Rectal smooth muscle tissue (tissue), 1 donor: ENCODE results near the gene PITPNC1.
A peak's percentile ranks its signal among the peaks of the same experiment; 100 is the strongest.
"Not testable (repeated sequence)": the region's sequence is repeated elsewhere in the genome, so short reads cannot be mapped to it uniquely, and the experiment has no call there.

Experiments
- H3K27ac ChIP-seq: one replicate; pipeline ENCODE4 v1.7.0; 2013; ENCODE audit warnings: low read depth, low read length, inconsistent platforms
- H3K27me3 ChIP-seq: one replicate; pipeline ENCODE4 v1.7.0; 2013; ENCODE audit warnings: low read length; ENCODE audit not compliant: control insufficient read depth, insufficient read depth
- H3K36me3 ChIP-seq: one replicate; pipeline ENCODE4 v1.7.0; 2013; ENCODE audit warnings: low read length; ENCODE audit not compliant: control insufficient read depth, insufficient read depth
- H3K4me1 ChIP-seq: one replicate; pipeline ENCODE4 v1.7.0; 2013; ENCODE audit warnings: low read length; ENCODE audit not compliant: control insufficient read depth, insufficient read depth
- H3K4me3 ChIP-seq: one replicate; pipeline ENCODE4 v1.7.0; 2013; ENCODE audit warnings: low read length
- H3K9ac ChIP-seq: one replicate; pipeline ENCODE4 v1.7.0; 2013; ENCODE audit warnings: low read length

PITPNC1 gene

DNA sequence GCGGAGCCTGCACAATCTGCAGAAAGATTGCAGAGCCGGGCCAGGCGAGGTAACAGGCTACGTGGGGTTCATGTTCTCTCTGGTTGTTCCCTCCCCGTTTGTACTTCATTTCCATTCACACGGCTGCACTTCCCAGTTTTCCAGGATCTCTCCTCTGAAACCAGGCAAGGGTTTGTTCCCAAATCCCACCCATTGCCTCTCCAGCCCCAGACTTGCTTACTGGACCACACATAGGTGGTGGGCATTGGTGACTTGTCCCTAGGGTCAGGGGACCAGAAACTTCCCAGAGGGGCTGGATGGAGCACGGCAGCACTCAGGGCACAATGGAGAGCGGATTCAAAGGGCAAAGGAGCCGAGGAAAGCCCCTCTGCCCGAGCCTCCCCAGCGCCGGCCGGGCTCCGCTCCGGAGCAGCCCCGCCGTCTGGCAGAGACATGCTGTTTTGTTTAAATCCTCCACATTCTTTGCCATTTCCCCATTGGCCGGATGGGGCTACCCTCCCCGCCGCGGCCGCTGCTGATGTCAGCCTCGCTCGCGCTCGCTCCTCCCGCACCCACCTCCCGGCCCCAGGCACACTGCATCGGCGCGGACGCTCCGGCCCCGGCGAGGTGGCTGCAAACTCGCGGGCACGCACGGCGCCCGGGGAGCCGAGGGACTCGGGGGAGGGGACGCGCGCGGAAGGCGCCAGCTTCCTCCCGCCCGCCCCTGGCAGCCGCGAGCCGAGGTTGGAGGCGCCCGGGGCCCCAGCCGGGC, at the start of gene PITPNC1:
Gene PITPNC1 (plus strand): TSS at position 545 of the 751 bp plus-strand sequence.
- Histone ChIP-seq H3K36me3 (no peaks in the 10 kb centered on the region), H3K4me3 (peak within 1 kb of the TSS; percentile 88), H3K27ac (peak within 1 kb of the TSS; percentile 78), H3K27me3 (no peaks in the 10 kb centered on the region), H3K4me1 (peaks cover 11% of the 10 kb centered on the region), H3K9ac (peak within 1 kb of the TSS; percentile 68)

DNA sequence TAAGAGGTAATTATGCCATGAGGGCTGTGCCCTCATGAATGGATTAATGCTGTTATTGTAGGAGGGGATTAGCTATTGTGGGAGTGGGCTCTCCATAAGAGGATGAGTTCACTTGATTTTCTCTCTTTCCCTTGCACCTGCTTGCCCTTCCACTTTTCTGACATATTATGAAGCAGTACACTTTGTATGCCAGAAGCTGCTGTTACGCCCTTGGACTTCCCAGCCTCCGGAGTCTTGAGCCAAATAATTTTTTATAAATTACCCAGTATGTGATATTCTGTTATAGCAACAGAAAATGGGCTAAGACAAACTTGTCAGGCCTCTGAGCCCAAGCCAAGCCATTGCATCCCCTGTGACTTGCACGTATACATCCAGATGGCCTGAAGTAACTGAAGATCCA, 49.1 kb upstream of the PITPNC1 start:
- Histone ChIP-seq H3K4me1 (no peaks in the 10 kb centered on the region), H3K27me3 (no peaks in the 10 kb centered on the region), H3K36me3 (no peaks in the 10 kb centered on the region), H3K4me3 (no peak overlapping the region), H3K27ac (no peak overlapping the region), H3K9ac (no peak overlapping the region)

DNA sequence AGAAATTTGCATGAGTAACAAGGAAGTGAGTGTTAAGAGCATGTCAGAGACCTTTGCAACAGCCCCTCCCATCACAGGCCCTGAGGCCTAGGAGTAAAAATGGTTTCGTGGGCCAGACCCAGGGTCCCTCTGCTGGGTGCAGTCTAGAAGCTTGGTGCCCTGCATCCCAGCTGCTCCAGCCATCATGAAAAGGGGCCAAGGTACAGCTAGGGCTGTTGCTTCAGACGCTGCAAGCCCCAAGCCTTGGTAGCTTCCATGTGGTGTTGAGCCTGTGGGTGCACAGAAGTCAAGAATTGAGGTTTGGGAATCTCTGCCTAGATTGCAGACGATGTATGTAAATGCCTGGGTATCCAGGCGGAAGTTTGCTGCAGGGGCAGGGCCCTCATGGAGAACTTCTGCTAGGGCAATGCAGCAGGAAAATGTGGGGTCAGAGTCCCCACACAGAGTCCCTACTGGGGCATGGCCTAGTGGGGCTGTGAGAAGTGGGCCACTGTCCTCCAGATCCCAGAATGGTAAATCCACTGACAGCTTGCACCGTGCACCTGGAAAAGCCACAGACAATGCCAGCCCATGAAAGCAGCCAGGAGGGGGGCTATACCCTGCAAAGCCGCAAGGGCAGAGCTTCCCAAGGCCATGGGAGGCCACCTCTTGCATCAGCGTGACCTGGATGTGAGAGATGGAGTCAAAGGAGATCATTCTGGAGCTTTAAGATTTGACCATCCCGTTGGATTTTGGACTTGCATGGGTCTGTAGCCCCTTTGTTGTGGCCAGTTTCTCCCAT, 45.5 kb upstream of the PITPNC1 start:
- H3K27me3 ChIP-seq, H3K4me3 ChIP-seq, H3K36me3 ChIP-seq, H3K4me1 ChIP-seq, H3K9ac ChIP-seq, H3K27ac ChIP-seq: not testable (repeated sequence)

DNA sequence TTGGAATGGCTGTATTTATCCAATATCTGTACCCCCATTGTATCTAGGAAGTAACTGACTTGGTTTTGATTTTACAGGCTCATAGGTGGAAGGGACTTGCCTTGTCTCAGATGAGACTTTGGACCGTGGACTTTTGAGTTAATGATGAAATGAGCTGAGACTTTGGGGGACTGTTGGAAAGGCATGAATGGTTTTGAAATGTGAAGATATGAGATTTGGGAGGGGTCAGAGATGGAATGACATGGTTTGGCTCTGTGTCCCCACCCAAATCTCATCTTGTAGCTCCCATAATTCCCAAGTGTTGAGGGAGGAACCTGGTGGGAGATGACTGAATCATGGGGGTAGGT, 44.9 kb upstream of the PITPNC1 start:
- H3K4me1 ChIP-seq, H3K27me3 ChIP-seq, H3K36me3 ChIP-seq, H3K27ac ChIP-seq, H3K4me3 ChIP-seq, H3K9ac ChIP-seq: not testable (repeated sequence)

DNA sequence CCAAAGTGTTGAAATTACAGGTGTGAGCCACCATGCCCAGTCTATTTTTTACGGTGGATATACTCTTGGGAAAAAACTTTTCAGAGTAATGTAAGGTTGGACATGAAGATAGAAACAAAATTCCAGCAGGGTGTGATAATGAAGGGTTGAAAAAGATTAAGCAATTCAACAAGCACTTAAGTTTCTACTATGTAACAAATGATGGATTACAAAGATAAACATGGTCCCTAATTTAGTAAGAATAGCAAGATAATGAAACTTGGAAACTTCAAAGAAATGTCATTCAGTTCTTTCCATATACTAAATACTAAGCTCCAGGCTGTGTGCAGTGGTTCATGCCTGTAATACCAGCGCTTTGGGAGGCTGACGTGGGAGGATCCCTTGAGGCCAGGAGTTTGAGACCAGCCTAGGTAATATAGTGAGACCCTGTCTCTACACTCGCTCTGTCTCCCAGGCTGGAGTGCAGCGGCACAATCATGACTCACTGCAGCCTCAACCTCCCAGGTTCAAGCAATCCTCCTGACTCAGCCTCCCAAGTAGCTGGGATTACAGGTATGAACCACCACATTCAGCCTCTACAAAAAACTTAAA, 41.7 kb upstream of the PITPNC1 start:
- Histone ChIP-seq H3K27ac (no peak overlapping the region), H3K4me3 (no peak overlapping the region), H3K36me3 (no peaks in the 10 kb centered on the region), H3K27me3 (no peaks in the 10 kb centered on the region), H3K9ac (no peak overlapping the region), H3K4me1 (no peaks in the 10 kb centered on the region)

DNA sequence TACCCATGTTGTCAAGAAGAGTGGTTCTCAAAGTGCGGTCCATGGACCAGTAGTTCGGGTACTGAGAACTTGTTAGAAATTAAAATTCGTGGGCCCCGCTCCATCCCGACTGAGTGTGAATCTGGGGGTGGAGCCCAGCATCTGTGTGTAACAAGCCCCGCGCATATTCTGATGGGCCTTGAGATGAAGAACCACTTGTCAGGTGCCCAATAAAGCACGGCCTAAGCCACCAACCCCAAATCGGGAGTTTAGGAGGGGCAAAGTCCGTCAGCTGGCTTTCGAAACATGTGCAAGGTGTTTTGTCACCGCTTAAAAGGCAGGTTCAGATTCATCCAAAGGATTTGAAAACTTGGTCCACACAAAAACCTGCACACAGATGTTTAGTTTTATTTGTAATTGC, 40.2 kb upstream of the PITPNC1 start:
- peaks cover 5% of the 10 kb centered on the region for H3K36me3 ChIP-seq
- H3K4me3 ChIP-seq = no peak overlapping the region
- H3K4me1 ChIP-seq = no peaks in the 10 kb centered on the region
- H3K27me3 ChIP-seq = no peaks in the 10 kb centered on the region
- no peak overlapping the region for H3K27ac ChIP-seq
- no peak overlapping the region for H3K9ac ChIP-seq

DNA sequence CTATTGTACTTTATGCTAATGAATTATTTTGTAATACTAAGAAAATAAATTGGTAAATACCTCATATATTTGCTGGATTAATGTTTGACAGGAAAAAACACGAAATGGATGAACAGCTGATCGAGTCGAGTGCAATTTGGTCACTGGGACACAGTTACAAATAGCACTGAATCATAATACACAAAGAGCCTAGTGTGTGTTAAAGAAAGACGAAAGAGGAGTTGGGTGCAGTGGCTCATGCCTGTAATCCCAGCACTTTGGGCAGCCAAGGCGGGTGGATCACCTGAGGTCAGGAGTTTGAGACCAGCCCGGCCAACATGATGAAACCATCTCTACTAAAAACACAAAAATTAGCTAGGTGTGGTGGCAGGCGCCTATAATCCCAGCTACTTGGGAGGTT, 38.7 kb upstream of the PITPNC1 start:
- H3K27me3 ChIP-seq, H3K36me3 ChIP-seq, H3K4me3 ChIP-seq, H3K27ac ChIP-seq, H3K9ac ChIP-seq, H3K4me1 ChIP-seq: not testable (repeated sequence)

DNA sequence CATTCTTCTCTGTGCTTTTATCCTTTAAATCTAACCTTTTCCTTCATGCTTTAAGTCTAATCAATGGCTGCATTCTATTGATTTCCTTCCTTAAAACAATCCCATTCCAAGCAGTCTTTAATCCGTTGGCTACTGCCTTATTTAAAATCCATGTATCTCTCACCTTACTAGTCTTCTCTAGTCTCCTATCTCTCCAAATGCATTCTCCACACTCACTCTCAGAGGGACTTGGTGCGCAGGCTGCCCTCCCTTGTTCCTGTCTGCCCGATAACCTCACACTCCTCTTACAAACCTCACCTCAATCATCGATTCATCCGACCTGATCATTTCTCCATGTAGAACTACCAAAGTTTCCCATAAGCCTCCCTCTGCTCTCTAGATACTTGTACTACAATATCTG, 33.8 kb upstream of the PITPNC1 start:
- Histone ChIP-seq H3K27ac (no peak overlapping the region), H3K36me3 (peaks cover 21% of the 10 kb centered on the region), H3K27me3 (no peaks in the 10 kb centered on the region), H3K4me3 (no peak overlapping the region), H3K9ac (no peak overlapping the region), H3K4me1 (no peaks in the 10 kb centered on the region)

DNA sequence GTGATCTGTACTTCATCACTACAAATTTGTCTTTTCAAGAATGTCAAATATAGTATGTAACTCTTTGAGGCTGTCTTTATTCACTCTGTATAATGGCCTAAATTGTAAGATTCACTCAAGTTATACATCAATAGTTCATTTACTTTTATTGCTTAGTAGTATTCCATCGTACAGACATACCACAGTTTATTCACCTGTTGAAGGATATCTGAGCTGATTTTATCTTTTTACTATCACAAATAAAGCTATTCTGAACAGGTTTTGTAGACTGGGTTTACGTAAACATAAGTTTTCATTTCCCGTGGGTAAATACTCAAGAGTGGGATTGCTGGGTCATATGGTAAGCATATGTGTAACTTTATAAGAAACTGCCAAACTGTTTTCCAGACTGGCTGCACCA, 29.3 kb upstream of the PITPNC1 start:
- Histone ChIP-seq H3K4me1 (no peaks in the 10 kb centered on the region), H3K4me3 (no peak overlapping the region), H3K27me3 (no peaks in the 10 kb centered on the region), H3K9ac (no peak overlapping the region), H3K27ac (no peak overlapping the region), H3K36me3 (peaks cover 28% of the 10 kb centered on the region)

DNA sequence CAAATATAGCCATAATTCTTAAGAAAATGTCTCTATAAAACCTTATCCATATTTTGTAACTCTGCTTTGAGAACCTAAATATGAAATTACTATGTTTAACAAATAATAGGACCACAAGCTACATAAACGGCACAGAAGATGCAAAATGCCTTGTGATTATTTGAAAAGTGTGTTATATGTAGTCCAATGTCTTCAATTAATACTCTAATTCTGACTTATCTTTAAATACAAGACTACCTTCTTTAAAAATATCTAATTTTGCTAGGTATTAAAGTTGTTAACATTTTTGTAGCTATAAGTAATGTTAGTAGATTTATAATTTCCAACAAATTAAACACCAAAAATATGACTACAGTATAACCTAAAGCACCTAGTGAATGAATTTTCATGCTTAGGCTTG, 27.7 kb upstream of the PITPNC1 start:
- no peaks in the 10 kb centered on the region for H3K27me3 ChIP-seq
- H3K36me3 ChIP-seq = peaks cover 29% of the 10 kb centered on the region
- H3K27ac ChIP-seq = no peak overlapping the region
- no peak overlapping the region for H3K4me3 ChIP-seq
- H3K9ac ChIP-seq = no peak overlapping the region
- H3K4me1 ChIP-seq = no peaks in the 10 kb centered on the region

DNA sequence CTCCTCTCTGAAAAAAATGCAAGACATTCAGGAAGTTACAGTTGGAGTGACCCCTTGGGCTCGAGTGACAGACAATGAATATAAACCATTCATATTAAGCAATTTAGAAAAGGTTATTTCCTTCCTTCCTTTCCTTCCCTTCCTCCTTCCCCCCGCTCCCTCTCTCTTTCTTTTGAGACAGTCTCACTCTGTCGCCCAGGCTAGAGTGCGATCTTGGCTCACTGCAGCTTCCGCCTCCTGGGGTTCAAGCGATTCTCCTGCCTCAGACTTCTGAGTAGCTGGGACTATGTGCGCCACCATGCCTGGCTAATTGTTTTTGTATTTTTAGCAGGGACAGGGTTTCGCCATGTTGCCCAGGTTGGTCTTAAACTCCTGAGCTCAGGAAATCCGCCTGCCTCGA, 23.9 kb upstream of the PITPNC1 start:
- Histone ChIP-seq H3K36me3 (peaks cover 21% of the 10 kb centered on the region), H3K4me1 (no peaks in the 10 kb centered on the region), H3K27ac (no peak overlapping the region), H3K27me3 (no peaks in the 10 kb centered on the region), H3K9ac (no peak overlapping the region), H3K4me3 (no peak overlapping the region)

DNA sequence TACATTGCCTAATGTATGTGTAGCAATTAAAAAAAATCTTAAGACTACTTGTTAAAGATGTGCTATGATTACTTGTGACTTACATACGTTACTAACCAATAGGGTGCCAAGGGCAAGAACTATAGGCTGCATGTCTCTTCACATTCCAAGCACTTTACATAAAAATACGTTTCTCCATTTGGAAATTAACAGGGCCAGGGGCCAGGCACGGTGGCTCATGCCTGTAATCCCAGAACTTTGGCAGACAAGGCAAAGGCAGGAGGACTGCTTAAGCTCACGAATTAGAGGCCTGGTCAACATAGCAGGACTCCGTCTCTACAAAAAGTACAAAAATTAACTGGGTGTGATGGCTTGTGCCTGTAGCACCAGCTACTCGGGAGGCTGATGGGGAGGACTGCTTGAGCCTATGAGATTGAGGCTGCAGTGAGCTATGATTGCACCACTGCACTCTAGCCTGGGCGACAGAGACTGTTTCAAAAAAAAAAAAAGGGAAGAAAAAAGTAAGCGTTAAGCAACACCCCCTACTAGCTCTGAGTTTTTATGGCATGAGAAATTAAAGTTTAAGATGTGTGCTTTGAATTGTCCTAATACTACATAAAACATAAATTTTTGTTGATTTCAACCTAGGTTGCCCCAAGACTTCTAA, 23.0 kb upstream of the PITPNC1 start:
- no peaks in the 10 kb centered on the region for H3K4me1 ChIP-seq
- no peak overlapping the region for H3K9ac ChIP-seq
- no peaks in the 10 kb centered on the region for H3K27me3 ChIP-seq
- H3K36me3 ChIP-seq = peaks cover 16% of the 10 kb centered on the region
- no peak overlapping the region for H3K27ac ChIP-seq
- no peak overlapping the region for H3K4me3 ChIP-seq
